ENCODE measurements around the gene A1CF. TPM values are rescaled to one million over a fixed set of nuclear protein-coding genes. Genes with fewer than 3 reads are reported as not detected.

The A1CF gene
- polyA plus RNA-seq, 3 donors, result not detected

GRCh38 chr10:50929670-50930069 is 44.2 kb upstream of the A1CF start:
- Mint-ChIP-seq H3K27ac (no peak overlapping the region), H3K4me3 (no peak overlapping the region), H3K27me3 (ENCODE audit: low read depth in 3 of 3) (peaks cover 0 to 3% (median 2%) of the 10 kb centered on the region in 3 donors), H3K4me1 (no peaks in the 10 kb centered on the region), H3K36me3 (no peaks in the 10 kb centered on the region), H3K9me3 (peaks cover 0 to 4% (median 0%) of the 10 kb centered on the region in 7 donors)
- no peaks in the 10 kb centered on the region for H3K79me2 ChIP-seq (ENCODE audit: insufficient read depth, low read length)
- no peaks in the 10 kb centered on the region for H3K4me1 ChIP-seq (ENCODE audit: control insufficient read depth in 1 of 2, insufficient read depth in 2 of 2, low read length in 2 of 2)
- no peak overlapping the region for H3K27ac ChIP-seq (ENCODE audit: low read depth in 1 of 2, low read length in 2 of 2)
- DNase-seq, result no peak
- no peaks in the 10 kb centered on the region for H4K20me1 ChIP-seq (ENCODE audit: insufficient read depth, low read length)
- TF ChIP-seq CTCF (IDR thresholded peaks at IDR 0.05), result no peak
- no peak overlapping the region for H3K4me3 ChIP-seq (replicated peaks in 1 of 3; ENCODE audit: low read depth in 2 of 3, low read length in 3 of 3)
- no peak overlapping the region for H2AFZ ChIP-seq (ENCODE audit: insufficient read depth, low read depth, low read length, poor library complexity, severe bottlenecking)
- no peaks in the 10 kb centered on the region for H3K27me3 ChIP-seq (ENCODE audit: control insufficient read depth in 2 of 2, insufficient read depth in 2 of 2, low read length in 2 of 2)
- intact Hi-C loops (cut with micrococcal nuclease), result no loop called here
- no peak overlapping the region for H3K4me2 ChIP-seq (replicated peaks; ENCODE audit: extremely low read depth, low read length, poor library complexity, severe bottlenecking)
- H3K36me3 ChIP-seq (replicated peaks in 1 of 2; ENCODE audit: control insufficient read depth in 1 of 2, insufficient read depth in 2 of 2, low read length in 2 of 2), result no peaks in the 10 kb centered on the region
- WGBS (ENCODE audit: insufficient coverage), result no CpG with 5 or more reads among the region's 1 CpG
- no peaks in the 10 kb centered on the region for H3K9me3 ChIP-seq (replicated peaks in 1 of 2; ENCODE audit: control insufficient read depth in 1 of 2, insufficient read depth in 1 of 2, low read length in 2 of 2)
- H3K9ac ChIP-seq (ENCODE audit: insufficient read depth, low read length, poor library complexity, severe bottlenecking), result no peak overlapping the region

- Histone ChIP-seq H2AFZ (ENCODE audit: insufficient read depth, low read depth, low read length, poor library complexity, severe bottlenecking) (no peak overlapping the region), H3K79me2 (ENCODE audit: insufficient read depth, low read length) (no peaks in the 10 kb centered on the region), H4K20me1 (ENCODE audit: insufficient read depth, low read length) (no peaks in the 10 kb centered on the region), H3K27me3 (ENCODE audit: control insufficient read depth in 2 of 2, insufficient read depth in 2 of 2, low read length in 2 of 2) (no peaks in the 10 kb centered on the region), H3K9me3 (replicated peaks in 1 of 2; ENCODE audit: control insufficient read depth in 1 of 2, insufficient read depth in 1 of 2, low read length in 2 of 2) (peaks cover 4 to 5% of the 10 kb centered on the region in 2 donors), H3K27ac (ENCODE audit: low read depth in 1 of 2, low read length in 2 of 2) (no peak overlapping the region), H3K4me2 (replicated peaks; ENCODE audit: extremely low read depth, low read length, poor library complexity, severe bottlenecking) (no peak overlapping the region), H3K9ac (ENCODE audit: insufficient read depth, low read length, poor library complexity, severe bottlenecking) (no peak overlapping the region), H3K4me3 (replicated peaks in 1 of 3; ENCODE audit: low read depth in 2 of 3, low read length in 3 of 3) (no peak overlapping the region), H3K36me3 (replicated peaks in 1 of 2; ENCODE audit: control insufficient read depth in 1 of 2, insufficient read depth in 2 of 2, low read length in 2 of 2) (no peaks in the 10 kb centered on the region), H3K4me1 (ENCODE audit: control insufficient read depth in 1 of 2, insufficient read depth in 2 of 2, low read length in 2 of 2) (no peaks in the 10 kb centered on the region)
- Mint-ChIP-seq H3K36me3 (no peaks in the 10 kb centered on the region), H3K9me3 (peaks cover 4 to 13% (median 9%) of the 10 kb centered on the region in 7 donors), H3K27ac (no peak overlapping the region), H3K27me3 (ENCODE audit: low read depth in 3 of 3) (peaks cover 0 to 1% (median 0%) of the 10 kb centered on the region in 3 donors), H3K4me1 (no peaks in the 10 kb centered on the region), H3K4me3 (no peak overlapping the region)
- WGBS (ENCODE audit: insufficient coverage), result 89% methylated on average over 1 of the region's 2 CpGs
- DNase-seq, result no peak
- TF ChIP-seq CTCF (IDR thresholded peaks at IDR 0.05), result no peak
- intact Hi-C loops (cut with micrococcal nuclease), result no loop called here
Measured at GRCh38 chr10:50928190-50928552, 42.7 kb upstream of the A1CF start.

All from CD14-positive monocyte (primary cell).